Naive thymus-derived CD8-positive, alpha-beta T cell (primary cell): ENCODE measurements around the gene SLC44A4. TPM values are rescaled to one million over a fixed set of nuclear protein-coding genes. Genes with fewer than 3 reads are reported as not detected.

ENCODE experiments used
- ATAC-seq, 2 donors: fragments of 150-1000 bp; cut with Tn5 transposase in 1 of 2; sonication (Bioruptor Pico), chemical (Tn5 transposase) in 1 of 2; 1 replicate in 1 of 2; 2 replicates in 1 of 2; pipeline ENCODE4 v1.10.0; 2021; ENCODE audit warnings: mild to moderate bottlenecking in 2 of 2, moderate library complexity in 2 of 2
- POLR2A ChIA-PET: fragments of 350-600 bp; sonication (Branson Sonifier 250); formaldehyde crosslinking; loops from one replicate; lab custom pipeline; 2021; ENCODE audit warnings: antibody characterized with exemption; lab: Charles Lee
- DNase-seq, 10 donors: peaks; one replicate each; pipeline versions ENCODE4 v3.0.0 to v3.0.0-alpha.2; 2020 to 2022
- H3K27ac Mint-ChIP-seq, 10 donors: one replicate each; pipeline ENCODE4 v1.8.0; 2020 to 2022; ENCODE audit warnings: mild to moderate bottlenecking in 10 of 10, mixed read lengths in 10 of 10, moderate library complexity in 4 of 10, inconsistent platforms in 1 of 10
- H3K27me3 Mint-ChIP-seq, 5 donors: one replicate each; pipeline ENCODE4 v1.8.0; 2021 to 2022; ENCODE audit warnings: mixed read lengths in 5 of 5
- H3K36me3 Mint-ChIP-seq, 3 donors: one replicate each; pipeline ENCODE4 v1.8.0; 2020 to 2022; ENCODE audit warnings: mixed read lengths in 3 of 3, mild to moderate bottlenecking in 2 of 3, inconsistent platforms in 1 of 3
- H3K4me1 Mint-ChIP-seq, 4 donors: one replicate each; pipeline ENCODE4 v1.8.0; 2021 to 2022; ENCODE audit warnings: mixed read lengths in 4 of 4
- H3K4me3 Mint-ChIP-seq, 10 donors: one replicate each; pipeline ENCODE4 v1.8.0; 2020 to 2022; ENCODE audit warnings: mild to moderate bottlenecking in 10 of 10, mixed read lengths in 10 of 10, moderate library complexity in 6 of 10, inconsistent platforms in 1 of 10
- H3K9me3 Mint-ChIP-seq, 9 donors: one replicate each; pipeline ENCODE4 v1.8.0; 2020 to 2022; ENCODE audit warnings: mixed read lengths in 9 of 9, mild to moderate bottlenecking in 3 of 9, inconsistent platforms in 1 of 9, moderate library complexity in 1 of 9
- polyA plus RNA-seq, 3 donors: library from polyadenylated mRNA; unstranded; fragments of 300-500 nt; fragmentation: Illumina TruSeq; gene quantifications; one replicate each; pipeline ENCODE4 v1.2.3, GENCODE V29; 2021
- total RNA-seq, 8 experiments: library from RNA in 2 of 8; stranded (reverse) in 2 of 8; gene quantifications; one replicate each; pipeline ENCODE4 v1.2.3 and lab custom pipeline; 2021 to 2026

Gene SLC44A4
- total and polyA plus RNA-seq, 5 experiments from 2014 or later, result not detected

DNA sequence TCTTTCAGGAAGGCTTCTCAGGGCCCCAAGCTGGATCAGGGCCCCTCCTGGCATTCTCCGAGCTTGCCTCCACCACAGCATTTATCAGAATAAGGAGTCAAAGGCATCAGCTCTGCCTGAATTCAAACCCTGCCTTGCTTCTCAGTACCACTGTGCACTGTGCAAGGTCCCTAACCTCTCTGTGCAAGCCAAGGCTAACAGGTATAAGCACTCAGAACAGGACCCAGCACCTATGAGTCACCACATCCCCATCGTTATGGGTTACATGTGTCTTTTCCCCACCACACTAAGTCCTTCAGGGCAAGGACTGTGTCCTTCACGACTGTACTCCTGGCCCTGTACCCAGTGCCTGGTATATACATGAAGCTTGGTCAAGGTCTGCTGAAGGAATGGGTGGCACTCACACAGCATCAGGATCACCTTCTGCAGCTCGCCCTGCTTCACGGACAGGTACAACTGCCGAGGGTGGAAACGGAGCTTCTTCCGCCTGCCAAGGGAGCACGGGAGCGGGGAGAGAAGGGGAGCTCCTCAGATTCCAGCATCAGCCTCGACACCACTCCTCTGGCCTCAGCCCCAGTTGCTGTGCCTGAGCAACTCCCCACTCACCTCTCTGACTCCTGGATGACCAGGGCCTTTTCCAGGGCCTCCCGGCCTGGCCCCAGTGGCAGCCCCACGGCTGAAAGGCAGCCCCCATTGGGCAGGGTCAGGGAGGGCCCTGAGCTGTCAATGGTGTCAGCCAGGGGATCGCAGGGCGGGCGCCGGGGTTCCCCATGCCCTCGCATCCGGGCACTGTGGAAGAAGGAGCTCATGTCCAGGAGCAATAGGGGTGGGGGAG lies 8.6 kb upstream of the SLC44A4 start:
- H3K4me3 Mint-ChIP-seq, result no peak overlapping the region
- no peak overlapping the region for H3K27ac Mint-ChIP-seq
- no peak for ATAC-seq
- H3K4me1 Mint-ChIP-seq, result peaks cover 0 to 4% (median 2%) of the 10 kb centered on the region in 4 donors
- H3K27me3 Mint-ChIP-seq, result no peaks in the 10 kb centered on the region
- no peak for DNase-seq
- H3K36me3 Mint-ChIP-seq, result peaks cover 5 to 80% (median 21%) of the 10 kb centered on the region in 3 donors
- no peaks in the 10 kb centered on the region for H3K9me3 Mint-ChIP-seq
- POLR2A ChIA-PET, result interaction anchor here (0.5 to 1.6 kb wide), 8 partner anchors 9 to 1561 kb away, joined by 3 to 6 read pairs (median 3); partner anchors contain the start of genes EHMT2 and TRIM39

DNA sequence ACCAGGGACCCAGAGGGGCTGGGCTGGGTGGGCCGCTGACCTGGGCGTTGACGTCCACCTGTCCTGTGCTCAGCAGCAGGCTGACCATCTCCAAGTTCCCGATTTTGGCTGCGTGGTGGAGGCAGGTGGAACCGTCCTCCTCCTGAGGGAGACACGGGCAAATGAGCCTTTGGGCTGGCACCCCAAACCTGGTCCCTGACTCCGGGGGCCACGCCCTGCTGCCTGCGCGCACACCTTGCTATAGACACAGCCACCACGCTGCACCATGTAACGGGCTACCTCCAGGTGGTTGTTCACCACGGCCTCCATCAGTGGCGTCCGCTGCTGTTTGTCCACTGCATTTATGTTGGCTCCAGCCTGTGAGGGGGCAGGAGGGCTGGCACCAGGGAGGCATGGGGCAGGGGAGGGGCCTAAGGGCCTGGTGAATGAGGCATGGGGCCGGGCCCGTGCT lies 7.8 kb upstream of the SLC44A4 start:
- H3K4me3 Mint-ChIP-seq, result no peak overlapping the region
- POLR2A ChIA-PET, result interaction anchor here (0.6 kb wide), 1 partner anchor 228 kb away, joined by 3 read pairs; no protein-coding TSS in a partner anchor
- no peak for DNase-seq
- no peaks in the 10 kb centered on the region for H3K9me3 Mint-ChIP-seq
- peak overlapping the region in 1 of 10 donors; percentile 44 for H3K27ac Mint-ChIP-seq
- H3K4me1 Mint-ChIP-seq, result peaks cover 0 to 5% (median 3%) of the 10 kb centered on the region in 4 donors
- ATAC-seq, result no peak
- peaks cover 5 to 80% (median 24%) of the 10 kb centered on the region in 3 donors for H3K36me3 Mint-ChIP-seq
- no peaks in the 10 kb centered on the region for H3K27me3 Mint-ChIP-seq

DNA sequence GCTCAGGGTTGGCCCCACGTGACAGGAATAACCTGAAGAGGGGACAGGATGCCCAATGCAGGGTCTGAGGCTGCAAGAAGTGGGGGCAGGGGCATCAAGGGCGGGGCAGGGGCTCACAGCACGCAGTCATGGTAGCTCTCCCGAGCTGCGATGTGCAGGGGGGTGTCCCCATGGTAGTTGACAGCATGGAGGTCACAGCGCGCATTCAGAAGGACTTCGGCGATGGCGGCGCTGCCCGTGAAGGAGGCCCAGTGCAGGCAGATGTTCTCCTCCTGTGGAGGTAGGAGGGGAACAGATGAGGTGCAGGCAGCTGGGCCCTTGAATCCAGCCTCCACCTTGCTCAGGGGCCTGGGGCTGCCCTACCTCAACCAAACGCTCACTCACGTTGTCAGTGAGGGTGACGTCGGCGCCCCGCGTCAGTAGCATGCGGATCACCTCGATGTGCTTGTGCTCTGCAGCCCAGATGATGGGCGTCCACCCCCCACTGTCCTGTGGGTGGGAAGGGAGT lies 5.8 kb upstream of the SLC44A4 start:
- Mint-ChIP-seq H3K4me1 (peaks cover 0 to 5% (median 3%) of the 10 kb centered on the region in 4 donors), H3K36me3 (peaks cover 5 to 84% (median 34%) of the 10 kb centered on the region in 3 donors), H3K9me3 (no peaks in the 10 kb centered on the region), H3K4me3 (no peak overlapping the region), H3K27me3 (no peaks in the 10 kb centered on the region), H3K27ac (no peak overlapping the region)
- DNase-seq (peak in 1 of 10 donors; percentile 36), ATAC-seq (no peak)
- POLR2A ChIA-PET, result interaction anchor here (0.8 kb wide), 1 partner anchor 17 kb away, joined by 5 read pairs; no protein-coding TSS in a partner anchor

DNA sequence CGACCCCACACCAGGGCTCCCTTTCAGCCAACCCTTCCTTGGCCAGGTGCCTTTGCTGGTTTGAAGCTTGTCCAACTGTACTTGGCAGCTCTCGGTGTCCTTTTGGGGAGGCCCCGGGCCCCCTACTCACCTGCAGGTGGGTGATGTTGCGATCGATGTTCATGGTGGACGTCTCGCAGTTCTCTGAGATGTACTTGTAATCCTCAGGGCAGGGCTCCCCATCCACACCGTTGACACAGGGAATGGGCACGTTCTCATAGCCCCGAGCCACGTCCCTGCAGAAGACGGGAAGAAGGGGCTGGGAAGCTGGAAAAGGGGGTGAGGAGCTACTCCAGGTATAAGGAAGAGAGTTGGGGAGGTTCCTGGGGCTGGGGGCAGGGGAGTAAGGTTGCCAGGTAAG lies 4.9 kb upstream of the SLC44A4 start:
- DNase-seq (peak in 1 of 10 donors; percentile 52), ATAC-seq (no peak)
- Mint-ChIP-seq H3K9me3 (no peaks in the 10 kb centered on the region), H3K4me3 (no peak overlapping the region), H3K27me3 (no peaks in the 10 kb centered on the region), H3K36me3 (peaks cover 5 to 83% (median 35%) of the 10 kb centered on the region in 3 donors), H3K4me1 (peaks cover 0 to 2% (median under 1%) of the 10 kb centered on the region in 4 donors), H3K27ac (no peak overlapping the region)
- POLR2A ChIA-PET, result no interaction called here

DNA sequence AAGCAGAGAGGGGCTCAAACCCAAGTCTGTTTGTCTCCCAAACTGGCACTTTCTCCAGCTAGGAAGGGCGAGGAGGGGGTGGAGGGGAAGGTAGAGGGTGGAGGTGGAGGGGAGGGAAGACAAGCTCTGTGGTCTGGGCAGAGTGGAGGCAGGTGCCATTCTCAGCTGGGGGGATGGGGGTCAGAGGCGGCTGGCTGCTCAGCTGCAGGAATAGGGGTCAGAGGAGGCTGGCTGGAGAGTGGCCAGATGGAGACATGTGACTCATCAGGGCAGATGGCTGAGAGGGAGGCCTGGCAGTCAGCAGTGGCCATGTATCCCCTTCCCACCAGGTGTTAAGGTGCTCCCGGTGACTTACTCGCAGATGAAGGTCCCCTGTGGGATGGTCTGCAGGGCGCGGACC lies 3.5 kb upstream of the SLC44A4 start:
- Mint-ChIP-seq H3K9me3 (no peaks in the 10 kb centered on the region), H3K4me1 (peaks cover 0 to 2% (median under 1%) of the 10 kb centered on the region in 4 donors), H3K27me3 (no peaks in the 10 kb centered on the region), H3K4me3 (no peak overlapping the region), H3K36me3 (peaks cover 5 to 78% (median 31%) of the 10 kb centered on the region in 3 donors), H3K27ac (peak overlapping the region in 1 of 10 donors; percentile 62)
- POLR2A ChIA-PET, result interaction anchor here (0.8 kb wide), 1 partner anchor 15 kb away, joined by 5 read pairs; the partner anchor contains the start of gene EHMT2
- ATAC-seq (no peak), DNase-seq (peak in 1 of 10 donors; percentile 36)

DNA sequence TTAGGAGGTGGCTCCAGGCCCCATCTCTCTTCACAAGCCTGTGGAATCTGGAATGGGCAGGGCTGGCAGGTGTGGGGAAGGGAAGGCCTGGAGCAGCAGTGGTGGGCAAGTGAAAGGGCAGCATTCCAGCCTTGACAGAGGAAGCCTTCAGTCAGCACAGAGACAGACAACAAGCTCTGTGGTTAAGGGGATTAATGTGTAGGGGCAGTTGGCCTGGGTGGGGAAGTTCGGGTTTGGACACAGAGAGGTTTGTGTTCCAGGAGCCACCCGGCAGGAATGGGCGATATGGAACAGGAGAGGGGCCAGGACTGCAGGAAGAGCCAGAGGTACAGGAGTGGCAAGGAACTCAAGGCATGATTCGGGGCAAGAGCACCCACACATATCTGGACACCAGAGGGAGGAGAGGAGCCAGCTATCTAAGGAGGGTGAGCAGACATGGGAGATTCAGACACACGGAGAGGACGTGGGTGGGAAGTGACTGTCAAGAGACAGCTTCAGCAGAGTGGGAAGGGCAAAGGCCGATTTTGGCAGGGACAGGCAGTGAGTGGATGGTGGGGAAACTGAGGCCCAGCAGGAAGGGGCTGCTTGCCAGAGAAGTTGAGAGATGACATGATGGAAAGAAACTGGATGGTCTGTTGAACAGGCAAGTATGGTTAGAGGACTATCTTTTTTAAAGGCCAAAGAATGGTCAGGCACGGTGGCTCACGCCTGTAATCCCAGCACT lies 2.5 kb upstream of the SLC44A4 start:
- no peak for ATAC-seq
- H3K4me1 Mint-ChIP-seq, result peaks cover 0 to 2% (median under 1%) of the 10 kb centered on the region in 4 donors
- H3K36me3 Mint-ChIP-seq, result peaks cover 4 to 71% (median 31%) of the 10 kb centered on the region in 3 donors

DNA sequence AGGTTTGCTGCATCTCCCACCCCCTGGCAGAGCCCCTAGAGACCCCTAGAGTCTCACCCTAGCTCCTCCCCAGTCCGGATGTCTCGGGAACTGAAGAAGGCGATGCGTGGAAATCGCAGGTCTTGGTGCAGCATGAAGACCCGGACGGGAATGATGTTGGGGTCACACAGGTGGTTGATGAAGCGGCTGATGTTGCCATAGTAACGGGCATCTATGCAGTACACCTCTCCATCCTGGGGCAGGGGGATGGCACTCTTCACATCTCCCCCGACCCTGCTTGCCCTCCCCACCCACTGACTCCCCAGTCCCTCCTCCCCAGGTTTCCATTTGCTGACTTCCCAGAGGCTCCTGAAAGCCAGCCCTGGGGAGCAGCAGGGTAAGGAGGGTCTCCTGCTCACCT lies 1.8 kb upstream of the SLC44A4 start:
- Mint-ChIP-seq H3K4me1 (peaks cover 0 to 4% (median 0%) of the 10 kb centered on the region in 4 donors), H3K9me3 (no peaks in the 10 kb centered on the region), H3K36me3 (peaks cover 0 to 64% (median 28%) of the 10 kb centered on the region in 3 donors), H3K27ac (no peak overlapping the region), H3K27me3 (no peaks in the 10 kb centered on the region), H3K4me3 (no peak overlapping the region)
- DNase-seq, result peak in 1 of 10 donors; percentile 34
- POLR2A ChIA-PET, result interaction anchor here (0.6 kb wide), 1 partner anchor 36 kb away, joined by 3 read pairs; no protein-coding TSS in a partner anchor
- no peak for ATAC-seq

More for the DNA sequence above, 2.5 kb upstream of the SLC44A4 start:
- Mint-ChIP-seq H3K27ac (peak overlapping the region in 2 of 10 donors; percentile 52 to 77), H3K9me3 (no peaks in the 10 kb centered on the region), H3K4me3 (no peak overlapping the region), H3K27me3 (no peaks in the 10 kb centered on the region)
- DNase-seq, result peak in 1 of 10 donors; percentile 27
- POLR2A ChIA-PET, result no interaction called here

DNA sequence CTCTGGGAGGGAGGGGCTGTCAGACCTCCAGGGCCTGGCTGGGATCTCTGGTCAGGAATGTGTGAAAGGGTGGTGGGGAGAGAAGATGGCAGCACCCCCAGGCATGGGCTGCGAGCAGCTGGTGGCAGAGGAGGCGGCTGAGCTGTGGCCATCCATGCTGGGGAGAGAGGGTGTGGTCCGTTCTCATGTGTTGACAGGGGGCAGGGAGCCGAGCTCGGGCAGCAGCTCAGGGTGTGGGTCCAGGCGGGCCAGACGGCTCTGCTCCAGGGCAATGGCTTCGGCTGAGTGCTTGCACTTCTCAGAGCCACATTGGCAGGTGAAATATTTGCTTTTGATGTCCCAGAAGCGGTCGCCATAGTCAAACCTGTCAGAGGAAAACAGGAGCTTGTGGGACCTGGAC lies 1.1 kb upstream of the SLC44A4 start:
- Mint-ChIP-seq H3K4me1 (peaks cover 0 to 4% (median 0%) of the 10 kb centered on the region in 4 donors), H3K4me3 (no peak overlapping the region), H3K27ac (no peak overlapping the region), H3K9me3 (no peaks in the 10 kb centered on the region), H3K36me3 (peaks cover 0 to 57% (median 23%) of the 10 kb centered on the region in 3 donors), H3K27me3 (no peaks in the 10 kb centered on the region)
- ATAC-seq (no peak), DNase-seq (peak in 1 of 10 donors; percentile 41)
- POLR2A ChIA-PET, result interaction anchor here (0.6 kb wide), 1 partner anchor 36 kb away, joined by 3 read pairs; no protein-coding TSS in a partner anchor

DNA sequence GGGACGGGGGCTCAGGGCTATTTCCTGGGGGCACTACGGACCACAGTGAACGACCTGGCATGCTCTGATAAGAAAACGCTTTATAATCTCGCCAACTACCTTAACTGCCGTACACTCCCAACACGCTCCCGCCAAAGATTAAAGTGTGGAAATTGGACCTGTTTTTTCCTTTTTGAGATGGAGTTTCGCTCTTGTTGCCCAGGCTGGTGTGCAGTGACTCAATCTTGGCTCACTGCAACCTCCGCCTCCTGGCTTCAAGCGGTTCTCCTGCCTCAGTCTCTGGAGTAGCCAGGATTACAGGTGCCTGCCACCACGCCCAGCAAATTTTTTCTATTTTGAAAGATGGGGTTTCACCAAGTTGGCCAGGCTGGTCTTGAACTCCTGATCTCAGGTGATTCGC lies 346 bp upstream of the SLC44A4 start:
- DNase-seq (peak in 1 of 10 donors; percentile 38), ATAC-seq (no peak)
- H3K27ac Mint-ChIP-seq, result peak overlapping the region in 1 of 10 donors; percentile 85
- H3K4me1 Mint-ChIP-seq, result peaks cover 0 to 6% (median under 1%) of the 10 kb centered on the region in 4 donors
- no peaks in the 10 kb centered on the region for H3K27me3 Mint-ChIP-seq
- H3K9me3 Mint-ChIP-seq, result no peaks in the 10 kb centered on the region
- POLR2A ChIA-PET, result no interaction called here
- peaks cover 0 to 51% (median 23%) of the 10 kb centered on the region in 3 donors for H3K36me3 Mint-ChIP-seq
- no peak overlapping the region for H3K4me3 Mint-ChIP-seq

DNA sequence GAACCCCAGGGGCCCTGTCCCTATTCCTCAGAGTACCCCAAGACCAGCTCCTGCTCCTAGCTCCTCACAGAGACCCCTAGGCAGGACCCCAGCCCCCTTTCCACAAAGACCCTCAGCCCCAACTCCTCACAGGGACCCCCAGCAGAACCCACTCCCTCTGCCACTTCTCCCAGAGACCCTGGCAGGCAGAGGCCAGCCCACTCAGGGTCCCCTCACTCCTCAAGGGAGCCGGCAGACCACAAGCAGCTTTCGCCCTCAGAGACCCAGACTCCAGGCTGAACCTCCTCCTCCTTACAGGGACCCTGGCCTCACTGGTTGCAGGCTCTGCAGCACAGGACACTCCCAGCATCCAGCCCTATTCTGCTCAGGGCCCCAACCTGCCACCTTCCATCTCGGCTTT lies 575 bp downstream of the SLC44A4 start:
- ATAC-seq (no peak), DNase-seq (peak in 1 of 10 donors; percentile 14)
- Mint-ChIP-seq H3K4me1 (peaks cover 0 to 6% (median under 1%) of the 10 kb centered on the region in 4 donors), H3K9me3 (no peaks in the 10 kb centered on the region), H3K27me3 (no peaks in the 10 kb centered on the region), H3K4me3 (no peak overlapping the region), H3K27ac (peak overlapping the region in 3 of 10 donors; percentile 18 to 85 (median 61)), H3K36me3 (peaks cover 0 to 42% (median 23%) of the 10 kb centered on the region in 3 donors)
- POLR2A ChIA-PET, result no interaction called here

DNA sequence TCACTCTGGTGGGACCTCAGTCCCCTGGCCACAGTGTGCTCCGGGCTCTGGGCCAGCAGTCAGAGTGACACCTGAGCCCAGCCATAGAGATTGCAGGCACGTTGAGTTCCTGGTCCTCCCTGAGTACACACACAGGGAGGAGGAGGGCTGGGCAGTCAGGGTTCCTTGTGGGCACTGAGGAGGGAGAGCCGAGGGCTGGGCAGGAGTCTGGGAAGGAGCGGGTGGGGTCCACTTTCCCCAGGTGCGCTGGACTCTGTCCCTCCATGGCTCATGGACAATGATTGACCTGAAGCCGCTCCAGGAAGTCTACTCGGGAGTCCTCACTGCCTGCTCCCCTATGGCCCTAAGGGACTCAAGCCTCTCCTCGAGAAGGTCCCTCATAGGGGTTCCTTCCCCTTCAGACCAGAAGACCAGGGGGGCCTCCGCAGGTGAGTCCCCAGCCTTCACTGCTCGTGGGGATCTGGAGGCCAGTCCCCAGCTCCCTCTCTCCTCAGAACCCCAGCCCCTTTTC lies 1.1 kb downstream of the SLC44A4 start:
- H3K36me3 Mint-ChIP-seq, result peaks cover 0 to 37% (median 21%) of the 10 kb centered on the region in 3 donors
- H3K4me1 Mint-ChIP-seq, result peaks cover 0 to 6% (median under 1%) of the 10 kb centered on the region in 4 donors
- DNase-seq (no peak), ATAC-seq (no peak)
- H3K4me3 Mint-ChIP-seq, result no peak overlapping the region
- POLR2A ChIA-PET, result interaction anchor here (1.4 kb wide), 1 partner anchor 25 kb away, joined by 3 read pairs; no protein-coding TSS in a partner anchor
- peak overlapping the region in 2 of 10 donors; percentile 18 to 85 for H3K27ac Mint-ChIP-seq
- H3K9me3 Mint-ChIP-seq, result no peaks in the 10 kb centered on the region
- no peaks in the 10 kb centered on the region for H3K27me3 Mint-ChIP-seq
